ENCODE data around the gene MRPL18.

- TF ChIP-seq CTCF (IDR thresholded peaks at IDR 0.05; ENCODE audit: low read length) (no peak), EZH2 (IDR thresholded peaks at IDR 0.05; ENCODE audit: borderline replicate concordance, low read length) (no peak)
Measured at GRCh38 chr6:159837511-159837910, 47.2 kb downstream of the MRPL18 start.
